K562 (cell line): ENCODE data around the gene FANCI. TPM values are rescaled to one million over a fixed set of nuclear protein-coding genes. Genes with fewer than 3 reads are reported as not detected.

Experiments used
- ADNP ChIP-seq: fragments of 200-800 bp; sonication (Bioruptor generic); IDR thresholded peaks from 2 replicates; pipeline ENCODE4 v1.6.1; 2016; ENCODE audit warnings: missing genetic modification characterization, missing compliant biosample characterization
- ARID2 ChIP-seq: fragments of 450-650 bp; IDR thresholded peaks from 2 replicates; pipeline ENCODE4 v1.6.1; 2017; ENCODE audit warnings: antibody characterized with exemption, mild to moderate bottlenecking
- CHD2 ChIP-seq: IDR thresholded peaks from 2 replicates; pipeline ENCODE4 v1.6.1; 2011; ENCODE audit warnings: low read depth, low read length
- CREBBP ChIP-seq: IDR thresholded peaks from one replicate; pipeline ENCODE4 v1.6.1; 2012; ENCODE audit warnings: low read depth, mild to moderate bottlenecking, control low read depth, inconsistent platforms, low read length
- HEY1 ChIP-seq: fragments of 250-450 bp; sonication (Bioruptor Pico); IDR thresholded peaks from 2 replicates; pipeline ENCODE4 v1.5.0; 2020; ENCODE audit warnings: mild to moderate bottlenecking, moderate library complexity, borderline replicate concordance
- KDM1A ChIP-seq, 2 experiments: fragments of 450-650 bp; IDR thresholded peaks; 2 replicates each; pipeline ENCODE4 v1.6.1; 2016; ENCODE audit warnings: mild to moderate bottlenecking in 2 of 2
- LCOR ChIP-seq: sonication (generic); formaldehyde crosslinking; IDR thresholded peaks from 2 replicates; pipeline ENCODE4 v1.8.0; 2022; ENCODE audit warnings: mild to moderate bottlenecking, missing genetic modification reagents
- PRDM10 ChIP-seq: fragments of 450-650 bp; IDR thresholded peaks from 2 replicates; pipeline ENCODE4 v1.6.1; 2018; ENCODE audit not compliant: partially characterized antibody
- SIN3A ChIP-seq, 2 experiments: fragments of 150-350 bp in 1 of 2; IDR thresholded peaks; 2 replicates each; pipeline ENCODE4 v1.6.1; 2011 to 2016; ENCODE audit warnings: borderline replicate concordance in 2 of 2, low read depth in 2 of 2, low read length in 2 of 2, mild to moderate bottlenecking in 2 of 2, moderate library complexity in 2 of 2; ENCODE audit not compliant: control insufficient read depth in 1 of 2
- U2AF1 ChIP-seq: fragments of 200-400 bp; formaldehyde crosslinking; optimal IDR thresholded peaks from 2 replicates; pipeline ENCODE3; 2017; ENCODE audit warnings: mild to moderate bottlenecking, low read depth, low read length, moderate library complexity
- ZNF3 ChIP-seq: fragments of 250-450 bp; sonication (Bioruptor Pico); IDR thresholded peaks from 2 replicates; pipeline ENCODE4 v1.5.0; 2021; ENCODE audit warnings: mild to moderate bottlenecking, moderate library complexity
- ZNF324 ChIP-seq: fragments of 250-450 bp; sonication (Bioruptor Pico); IDR thresholded peaks from 2 replicates; pipeline ENCODE4 v1.4.0; 2020; ENCODE audit warnings: mild to moderate bottlenecking
- ZNF384 ChIP-seq: IDR thresholded peaks from 2 replicates; pipeline ENCODE4 v1.6.1; 2012; ENCODE audit warnings: low read depth, low read length, improper control_type of control experiment
- ZNF592 ChIP-seq: fragments of 450-650 bp; IDR thresholded peaks from 2 replicates; pipeline ENCODE4 v1.6.1; 2017; ENCODE audit warnings: antibody characterized with exemption, mild to moderate bottlenecking
- polyA plus RNA-seq, 8 experiments: library from polyadenylated mRNA; depleted of rRNA in 4 of 8; stranded (reverse) in 5 of 8; unstranded in 3 of 8; fragments of >200 nt; fragmentation: Nextera tagmentation in 2 of 8; fragmentation: Illumina TruSeq in 1 of 8; extraction: Ambion mirVana in 2 of 8; extraction: Trizol in 1 of 8; gene quantifications; 2 replicates each; pipeline versions ENCODE4 v1.2.1 to v1.2.3, GENCODE V29; 2011 to 2014; ENCODE audit warnings: inconsistent platforms in 1 of 8, missing spikeins in 1 of 8
- total RNA-seq, 7 experiments: library from RNA; depleted of rRNA in 6 of 7; stranded (reverse); fragments of >200 nt in 6 of 7; fragmentation: Illumina TruSeq in 2 of 7; extraction: Trizol in 2 of 7; gene quantifications; 2 replicates each; pipeline versions ENCODE4 v1.2.1 to v1.2.3, GENCODE V29; 2011 to 2021; ENCODE audit warnings: low replicate concordance in 1 of 7
- TF ChIP-seq, protein P1 (sequence below): fragments of 250-450 bp; sonication (Bioruptor Pico); IDR thresholded peaks from 2 replicates; pipeline ENCODE4 v1.9.0; 2021; ENCODE audit warnings: mild to moderate bottlenecking
- TF ChIP-seq, protein P2 (sequence below): fragments of 450-650 bp; formaldehyde crosslinking; conservative IDR thresholded peaks from 2 replicates; pipeline ENCODE4 v1.4.0; 2022; ENCODE audit warnings: mild to moderate bottlenecking, missing genetic modification characterization

Gene FANCI
- total and polyA plus RNA-seq, 9 of the 15 experiments (the other 6 are each of a cell fraction or from before 2014, with no cell fraction given) = 72.1 to 165 (median 131) TPM

GRCh38 chr15:89334510-89335297 lies 90.9 kb downstream of the FANCI start, which contains the start of gene POLG (continued):
- TF ChIP-seq, protein P1, sequence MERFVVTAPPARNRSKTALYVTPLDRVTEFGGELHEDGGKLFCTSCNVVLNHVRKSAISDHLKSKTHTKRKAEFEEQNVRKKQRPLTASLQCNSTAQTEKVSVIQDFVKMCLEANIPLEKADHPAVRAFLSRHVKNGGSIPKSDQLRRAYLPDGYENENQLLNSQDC (CRISPR knock-in tag) = no peak; the same call in 1 of the 2 replicates
- TF ChIP-seq HEY1 (CRISPR knock-in tag) = no peak
- TF ChIP-seq PRDM10 = peak; percentile 100
- peak; percentile 61 to 76; a peak in 3 of 4 replicates for TF ChIP-seq SIN3A (IDR thresholded peaks at IDR 0.05; ENCODE audit: borderline replicate concordance in 2 of 2, control insufficient read depth in 1 of 2, low read depth in 2 of 2, low read length in 2 of 2)
- peak; percentile 56 for TF ChIP-seq ZNF384
- peak; percentile 95 for TF ChIP-seq ADNP (tag)
- no peak for TF ChIP-seq ARID2
- TF ChIP-seq CHD2 = peak; percentile 77
- TF ChIP-seq ZNF592 = peak; percentile 91
- TF ChIP-seq, protein P2, sequence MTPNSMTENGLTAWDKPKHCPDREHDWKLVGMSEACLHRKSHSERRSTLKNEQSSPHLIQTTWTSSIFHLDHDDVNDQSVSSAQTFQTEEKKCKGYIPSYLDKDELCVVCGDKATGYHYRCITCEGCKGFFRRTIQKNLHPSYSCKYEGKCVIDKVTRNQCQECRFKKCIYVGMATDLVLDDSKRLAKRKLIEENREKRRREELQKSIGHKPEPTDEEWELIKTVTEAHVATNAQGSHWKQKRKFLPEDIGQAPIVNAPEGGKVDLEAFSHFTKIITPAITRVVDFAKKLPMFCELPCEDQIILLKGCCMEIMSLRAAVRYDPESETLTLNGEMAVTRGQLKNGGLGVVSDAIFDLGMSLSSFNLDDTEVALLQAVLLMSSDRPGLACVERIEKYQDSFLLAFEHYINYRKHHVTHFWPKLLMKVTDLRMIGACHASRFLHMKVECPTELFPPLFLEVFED (CRISPR knock-in tag) = no peak
- TF ChIP-seq ZNF324 (CRISPR knock-in tag) = no peak
- TF ChIP-seq CREBBP = no peak
- TF ChIP-seq ZNF3 = no peak
- TF ChIP-seq KDM1A (IDR thresholded peaks at IDR 0.05) = no peak
- TF ChIP-seq LCOR (CRISPR knock-in tag) = peak; percentile 94
- TF ChIP-seq U2AF1 = peak; percentile 88
